Endodermal cell (in vitro differentiated cells): ENCODE results near the gene RGS14. TPM values are rescaled to one million over a fixed set of nuclear protein-coding genes. Genes with fewer than 3 reads are reported as not detected.

Source experiments
- DNase-seq: peaks from one replicate; pipeline ENCODE4 v3.0.0-alpha.2; 2017
- H3K27ac ChIP-seq: 2 replicates; pipeline ENCODE4 v1.5.1; 2013; ENCODE audit warnings: mild to moderate bottlenecking, low read depth, low read length, moderate library complexity
- H3K27me3 ChIP-seq: 2 replicates; pipeline ENCODE4 v1.6.1; 2013; ENCODE audit warnings: mild to moderate bottlenecking, low read length, moderate library complexity; ENCODE audit not compliant: insufficient read depth, control insufficient read depth, poor library complexity, severe bottlenecking
- H3K36me3 ChIP-seq: 2 replicates; pipeline ENCODE4 v1.7.0; 2013; ENCODE audit warnings: mild to moderate bottlenecking, low read length, moderate library complexity; ENCODE audit not compliant: control insufficient read depth, insufficient read depth
- H3K4me1 ChIP-seq: one replicate; pipeline ENCODE4 v1.7.0; 2013; ENCODE audit warnings: low read length; ENCODE audit not compliant: control insufficient read depth, insufficient read depth
- H3K4me3 ChIP-seq: 2 replicates; pipeline ENCODE4 v1.5.1; 2013; ENCODE audit warnings: mild to moderate bottlenecking, low read length, moderate library complexity
- H3K9ac ChIP-seq: 2 replicates; pipeline ENCODE4 v1.6.1; 2013; ENCODE audit warnings: mild to moderate bottlenecking, low read length, moderate library complexity; ENCODE audit not compliant: poor library complexity, severe bottlenecking; ENCODE audit errors: extremely low read depth
- H3K9me3 ChIP-seq: 2 replicates; pipeline ENCODE4 v1.6.1; 2013; ENCODE audit warnings: mild to moderate bottlenecking, low read length, moderate library complexity; ENCODE audit not compliant: control insufficient read depth
- H3K27ac Mint-ChIP-seq: 2 replicates; pipeline ENCODE4 v1.8.0; 2020; ENCODE audit warnings: mixed read lengths
- H3K27me3 Mint-ChIP-seq: 2 replicates; pipeline ENCODE4 v1.8.0; 2021; ENCODE audit warnings: mild to moderate bottlenecking, mixed read lengths; ENCODE audit not compliant: insufficient read depth
- H3K36me3 Mint-ChIP-seq: 2 replicates; pipeline ENCODE4 v1.8.0; 2020; ENCODE audit warnings: low read depth, mixed read lengths
- H3K4me1 Mint-ChIP-seq: 2 replicates; pipeline ENCODE4 v1.8.0; 2020; ENCODE audit warnings: mixed read lengths
- H3K4me3 Mint-ChIP-seq: 2 replicates; pipeline ENCODE4 v1.8.0; 2020; ENCODE audit warnings: mild to moderate bottlenecking, moderate library complexity, mixed read lengths
- H3K9me3 Mint-ChIP-seq: 2 replicates; pipeline ENCODE4 v1.8.0; 2020; ENCODE audit warnings: mild to moderate bottlenecking, mixed read lengths
- WGBS, 2 experiments: methylation state at CpG; one replicate each; pipeline versions ENCODE4 v1.1.5 to v1.1.7; 2013; ENCODE audit warnings: missing lambda C conversion rate in 2 of 2, mixed read lengths in 1 of 2; ENCODE audit not compliant: insufficient coverage in 1 of 2, insufficient read length in 1 of 2; 5-methylcytosine and 5-hydroxymethylcytosine counted together
- total RNA-seq, 2 donors: library from RNA; stranded (reverse); fragmentation: NEBNext Ultra II Directional in 1 of 2; extraction: Animal tissue kit (Norgen Biotek cat#: 25700) in 1 of 2; gene quantifications; 2 replicates in 1 of 2; 3 replicates in 1 of 2; pipeline ENCODE4 v1.2.1, GENCODE V29; 2021
- TF ChIP-seq, protein P1 (sequence below): fragments of 200-600 bp; sonication (generic); conservative IDR thresholded peaks from 2 replicates; pipeline ENCODE4 v1.5.0; 2021; ENCODE audit warnings: antibody characterized with exemption, mild to moderate bottlenecking

The RGS14 gene
- total RNA-seq, 2 donors from 2014 or later = 14.2 to 21.9 TPM

DNA sequence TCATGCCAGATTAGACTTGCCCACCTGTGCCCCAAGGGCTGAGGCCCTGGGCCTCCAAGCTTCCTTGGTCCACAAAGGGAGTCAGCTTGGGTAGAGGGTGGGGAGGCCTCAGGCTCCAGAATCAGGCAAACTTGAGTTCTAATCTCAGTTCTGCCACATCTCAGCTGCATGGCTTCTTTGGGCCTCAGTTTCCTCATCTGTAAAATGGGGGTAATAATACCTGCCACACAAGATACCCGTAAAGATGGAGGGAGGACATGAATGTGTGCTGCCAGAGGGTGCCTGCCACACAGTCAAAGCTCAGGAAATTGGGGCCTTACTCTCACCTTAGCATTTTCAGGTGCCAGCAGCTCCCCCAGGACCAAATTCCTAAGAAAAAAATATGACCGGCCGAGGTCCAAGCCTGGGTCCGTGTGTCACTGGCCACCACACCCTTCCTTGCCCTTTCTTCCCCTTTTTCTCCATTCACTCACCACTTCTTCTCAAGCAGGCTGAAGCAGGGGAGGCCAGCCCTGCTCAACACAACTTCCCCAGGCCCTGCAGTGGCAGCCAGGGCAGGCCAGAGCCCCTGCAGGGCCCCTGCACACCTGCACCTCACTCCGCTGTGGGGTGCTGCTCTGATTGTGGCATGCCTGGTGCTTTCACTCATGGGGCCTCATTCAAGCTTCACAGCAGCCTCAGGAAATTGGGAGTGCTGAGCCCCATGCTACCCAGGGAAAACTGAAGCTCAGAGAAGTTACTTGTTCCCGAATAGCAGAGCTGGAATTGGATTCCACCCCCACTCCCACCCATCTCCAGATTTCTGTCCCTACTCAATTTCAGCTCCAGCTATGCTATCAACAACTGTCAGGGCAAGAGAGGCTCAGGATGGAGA, 3.9 kb downstream of the RGS14 start:
- peak; percentile 46 for DNase-seq
- Mint-ChIP-seq H3K4me3 (peak overlapping the region; percentile 63), H3K4me1 (peaks cover 15% of the 10 kb centered on the region), H3K9me3 (no peaks in the 10 kb centered on the region), H3K36me3 (no peaks in the 10 kb centered on the region), H3K27ac (no peak overlapping the region), H3K27me3 (peaks cover 41% of the 10 kb centered on the region)
- Histone ChIP-seq H3K36me3 (no peaks in the 10 kb centered on the region), H3K9ac (no peak overlapping the region), H3K4me1 (peaks cover 7% of the 10 kb centered on the region), H3K4me3 (no peak overlapping the region), H3K27ac (no peak overlapping the region), H3K9me3 (no peaks in the 10 kb centered on the region), H3K27me3 (peaks cover 26% of the 10 kb centered on the region)
- WGBS, 2 experiments = 96 to 100% methylated on average over 1 to 6 of the region's 6 CpGs
- TF ChIP-seq, protein P1, sequence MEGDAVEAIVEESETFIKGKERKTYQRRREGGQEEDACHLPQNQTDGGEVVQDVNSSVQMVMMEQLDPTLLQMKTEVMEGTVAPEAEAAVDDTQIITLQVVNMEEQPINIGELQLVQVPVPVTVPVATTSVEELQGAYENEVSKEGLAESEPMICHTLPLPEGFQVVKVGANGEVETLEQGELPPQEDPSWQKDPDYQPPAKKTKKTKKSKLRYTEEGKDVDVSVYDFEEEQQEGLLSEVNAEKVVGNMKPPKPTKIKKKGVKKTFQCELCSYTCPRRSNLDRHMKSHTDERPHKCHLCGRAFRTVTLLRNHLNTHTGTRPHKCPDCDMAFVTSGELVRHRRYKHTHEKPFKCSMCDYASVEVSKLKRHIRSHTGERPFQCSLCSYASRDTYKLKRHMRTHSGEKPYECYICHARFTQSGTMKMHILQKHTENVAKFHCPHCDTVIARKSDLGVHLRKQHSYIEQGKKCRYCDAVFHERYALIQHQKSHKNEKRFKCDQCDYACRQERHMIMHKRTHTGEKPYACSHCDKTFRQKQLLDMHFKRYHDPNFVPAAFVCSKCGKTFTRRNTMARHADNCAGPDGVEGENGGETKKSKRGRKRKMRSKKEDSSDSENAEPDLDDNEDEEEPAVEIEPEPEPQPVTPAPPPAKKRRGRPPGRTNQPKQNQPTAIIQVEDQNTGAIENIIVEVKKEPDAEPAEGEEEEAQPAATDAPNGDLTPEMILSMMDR = no peak

GRCh38 chr5:177362292-177362609, 4.5 kb downstream of the RGS14 start:
- Mint-ChIP-seq H3K27me3 (peaks cover 39% of the 10 kb centered on the region), H3K9me3 (no peaks in the 10 kb centered on the region), H3K4me1 (peaks cover 15% of the 10 kb centered on the region), H3K36me3 (no peaks in the 10 kb centered on the region), H3K4me3 (peak overlapping the region; percentile 63), H3K27ac (no peak overlapping the region)
- no peaks in the 10 kb centered on the region for H3K9me3 ChIP-seq
- peaks cover 7% of the 10 kb centered on the region for H3K4me1 ChIP-seq
- no peak overlapping the region for H3K27ac ChIP-seq
- TF ChIP-seq, protein P1 = no peak
- no peak overlapping the region for H3K9ac ChIP-seq
- 82 to 88% methylated on average over 6 to 8 of the region's 8 CpGs for WGBS, 2 experiments
- H3K4me3 ChIP-seq = no peak overlapping the region
- no peaks in the 10 kb centered on the region for H3K36me3 ChIP-seq
- peak; percentile 46 for DNase-seq
- H3K27me3 ChIP-seq = peaks cover 21% of the 10 kb centered on the region

- Histone ChIP-seq H3K9me3 (no peaks in the 10 kb centered on the region), H3K4me1 (peaks cover 7% of the 10 kb centered on the region), H3K4me3 (peak overlapping the region; percentile 75), H3K9ac (peak overlapping the region; percentile 17), H3K27me3 (peaks cover 18% of the 10 kb centered on the region), H3K27ac (no peak overlapping the region), H3K36me3 (no peaks in the 10 kb centered on the region)
- Mint-ChIP-seq H3K4me1 (peaks cover 15% of the 10 kb centered on the region), H3K9me3 (no peaks in the 10 kb centered on the region), H3K27me3 (peaks cover 38% of the 10 kb centered on the region), H3K36me3 (no peaks in the 10 kb centered on the region), H3K27ac (no peak overlapping the region), H3K4me3 (peak overlapping the region; percentile 63)
- peak; percentile 90 for DNase-seq
- WGBS, 2 experiments = 10 to 13% methylated on average over 23 to 59 of the region's 59 CpGs
- TF ChIP-seq, protein P1 = peak; percentile 18
Measured at GRCh38 chr5:177362610-177363507, 5.1 kb downstream of the RGS14 start.
